Activated CD8-positive, alpha-beta memory T cell treated with anti-CD3 and anti-CD28 coated beads for 1 hour (primary cell): ENCODE data around the gene LUZP1.

Experiments
- DNase-seq, 2 donors: peaks; one replicate each; pipeline ENCODE4 v3.0.0-alpha.2; 2020; ENCODE audit warnings: low read depth in 1 of 2; ENCODE audit errors: extremely low read depth in 1 of 2

Gene LUZP1

GRCh38 chr1:23088027-23088426 lies 80.6 kb downstream of the LUZP1 start:
- no peak for DNase-seq

- DNase-seq, result no peak
Observed at GRCh38 chr1:23085696-23086095, 83.0 kb downstream of the LUZP1 start.

- no peak for DNase-seq
Observed at GRCh38 chr1:23084880-23085279, 83.8 kb downstream of the LUZP1 start.

- no peak for DNase-seq
Observed at GRCh38 chr1:23083714-23084480, 84.8 kb downstream of the LUZP1 start.

GRCh38 chr1:23081376-23081775 lies 87.3 kb downstream of the LUZP1 start:
- no peak for DNase-seq

GRCh38 chr1:23080885-23081284 lies 87.8 kb downstream of the LUZP1 start:
- no peak for DNase-seq

GRCh38 chr1:23079025-23079424 lies 89.6 kb downstream of the LUZP1 start:
- no peak for DNase-seq

- DNase-seq, result no peak
Observed at GRCh38 chr1:23074012-23074411, 94.6 kb downstream of the LUZP1 start.

- no peak for DNase-seq
Observed at GRCh38 chr1:23069675-23070074, 99.0 kb downstream of the LUZP1 start.

GRCh38 chr1:23069149-23069548 lies 99.5 kb downstream of the LUZP1 start:
- no peak for DNase-seq

- no peak for DNase-seq
Observed at GRCh38 chr1:23066075-23066474, 102.6 kb downstream of the LUZP1 start.

GRCh38 chr1:23065385-23065784 lies 103.3 kb downstream of the LUZP1 start:
- no peak for DNase-seq

- no peak for DNase-seq
Observed at GRCh38 chr1:23062271-23062670, 106.4 kb downstream of the LUZP1 start.

- DNase-seq, result no peak
Observed at GRCh38 chr1:23057301-23057700, 111.4 kb downstream of the LUZP1 start.

GRCh38 chr1:23051290-23051909 lies 117.3 kb downstream of the LUZP1 start:
- DNase-seq, result no peak

GRCh38 chr1:23050201-23050600 lies 118.5 kb downstream of the LUZP1 start:
- no peak for DNase-seq

- no peak for DNase-seq
Observed at GRCh38 chr1:23044035-23044434, 124.6 kb downstream of the LUZP1 start.

GRCh38 chr1:23040509-23040908 lies 128.1 kb downstream of the LUZP1 start:
- no peak for DNase-seq

- no peak for DNase-seq
Observed at GRCh38 chr1:23039308-23039826, 129.3 kb downstream of the LUZP1 start.

GRCh38 chr1:23037081-23037740 lies 131.4 kb downstream of the LUZP1 start:
- DNase-seq, result no peak

- no peak for DNase-seq
Observed at GRCh38 chr1:23035823-23036452, 132.7 kb downstream of the LUZP1 start.
